GM15510 (cell line): ENCODE data around the gene CDH20.

ENCODE experiments used
- POLR2A ChIP-seq: IDR thresholded peaks from 3 replicates; pipeline ENCODE4 v1.6.1; 2011; ENCODE audit warnings: borderline replicate concordance; ENCODE audit not compliant: insufficient read length; ENCODE audit errors: extremely low read depth

The CDH20 gene

DNA sequence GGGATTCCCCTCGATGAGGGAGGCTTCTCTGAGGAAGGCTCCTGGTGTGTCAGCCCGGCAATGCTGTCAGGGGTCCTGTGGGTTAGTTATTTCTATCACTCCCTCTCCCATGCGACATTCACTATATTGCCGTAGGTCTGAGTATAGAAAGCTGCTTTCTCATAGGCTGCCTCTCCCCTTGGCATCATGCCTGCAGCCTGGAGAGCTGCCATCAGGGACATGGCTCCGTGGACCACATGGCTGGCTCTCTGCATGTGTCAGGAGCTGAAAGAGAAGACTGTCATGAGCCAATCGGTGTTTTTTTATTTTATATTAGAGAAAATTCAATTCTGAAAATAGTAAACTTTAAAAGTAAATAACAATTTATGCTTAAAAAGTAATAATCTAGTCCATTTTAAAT, 198.0 kb downstream of the CDH20 start:
- TF ChIP-seq POLR2A, result no peak

DNA sequence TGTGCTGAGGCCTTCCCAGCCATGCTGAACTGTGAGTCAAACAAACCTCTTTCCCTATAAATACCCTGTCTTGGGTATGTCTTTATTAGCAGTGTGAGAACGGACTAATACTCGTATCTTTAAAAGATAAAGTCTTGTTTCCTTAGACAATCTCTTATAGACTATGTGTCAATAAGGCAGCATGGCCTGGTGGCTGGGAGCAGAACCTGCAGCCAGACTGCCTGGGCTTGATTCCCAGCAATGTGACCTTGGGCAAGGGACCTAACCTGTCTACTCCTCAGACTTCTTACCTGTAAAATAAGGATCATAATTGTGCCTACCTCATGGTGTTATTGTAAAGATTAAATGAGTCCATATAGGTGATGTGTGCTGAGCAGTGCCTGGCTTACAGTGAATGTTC, 198.7 kb downstream of the CDH20 start:
- no peak for TF ChIP-seq POLR2A

DNA sequence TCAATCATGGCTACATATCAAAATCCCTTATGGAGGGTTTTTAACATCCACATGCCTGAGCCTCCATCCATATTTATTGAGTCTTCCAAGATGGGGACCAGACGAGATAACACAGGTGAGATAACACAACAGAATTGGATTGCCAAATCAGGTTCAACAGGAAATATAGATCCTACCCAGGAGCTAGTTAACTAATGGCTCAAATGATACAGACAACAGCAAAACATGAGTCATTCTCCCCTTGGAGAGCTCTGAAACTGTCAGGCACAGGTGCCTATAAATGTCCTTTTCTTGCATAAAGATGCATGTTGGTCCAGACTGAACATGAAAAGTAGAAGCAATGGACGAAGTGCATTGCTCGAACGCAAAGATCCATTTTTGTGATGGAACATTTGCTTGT, 202.2 kb downstream of the CDH20 start:
- TF ChIP-seq POLR2A, result no peak

DNA sequence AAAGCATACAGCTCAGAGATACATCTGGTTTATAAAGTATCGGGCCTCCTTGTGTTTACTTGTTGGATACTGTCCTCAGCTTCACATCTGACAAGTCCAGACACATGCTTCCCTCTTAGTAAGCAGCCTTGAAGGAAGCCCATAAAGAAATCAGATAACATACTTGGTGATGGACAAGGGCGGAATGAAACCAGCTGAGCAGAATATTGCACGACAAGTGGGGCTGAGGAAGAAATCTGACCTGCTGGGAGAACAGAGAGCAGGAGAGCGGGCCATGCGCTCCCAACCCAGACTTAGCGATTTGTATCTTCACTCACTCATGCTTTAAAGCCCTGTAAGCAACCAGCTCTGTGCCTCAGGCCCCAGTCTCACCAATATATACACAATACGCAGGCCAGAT, 208.4 kb downstream of the CDH20 start:
- no peak for TF ChIP-seq POLR2A

DNA sequence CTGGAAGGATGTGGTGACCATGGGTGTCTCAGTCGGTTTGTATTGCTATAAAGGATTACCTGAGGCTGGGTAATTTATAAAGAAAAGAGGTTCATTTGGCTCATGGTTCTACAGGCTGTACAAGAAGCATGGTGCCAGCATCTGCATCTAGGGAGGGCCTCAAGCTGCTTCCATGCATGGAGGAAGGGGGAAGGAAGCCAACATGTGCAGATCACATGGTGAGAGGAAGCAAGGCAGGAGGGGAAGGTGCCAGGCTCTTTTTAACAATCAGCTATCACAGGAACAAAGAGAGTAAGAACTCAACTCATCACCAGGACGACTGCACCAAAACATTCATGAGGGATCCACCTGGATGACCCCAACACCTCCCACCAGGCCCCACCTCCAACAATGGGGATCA, 209.4 kb downstream of the CDH20 start:
- TF ChIP-seq POLR2A, result no peak

DNA sequence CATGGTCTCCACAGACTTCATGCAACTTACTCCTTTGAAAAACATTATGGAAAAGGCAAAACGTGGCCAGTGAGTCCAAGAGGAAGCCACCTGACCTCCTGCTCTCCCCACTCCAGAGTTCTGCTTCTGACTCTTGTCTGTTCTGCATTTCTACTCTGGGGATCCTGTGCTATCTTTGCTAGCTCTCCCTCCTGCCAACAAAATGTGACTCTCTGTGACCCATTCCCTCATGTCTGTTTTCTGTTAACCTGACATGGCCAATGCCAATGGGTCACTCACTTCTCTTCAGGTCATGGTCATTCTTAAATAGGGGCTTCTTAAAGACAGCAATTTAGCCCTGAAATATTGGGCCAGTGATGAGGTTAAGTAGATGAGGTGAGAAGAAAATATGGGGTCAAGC, 210.3 kb downstream of the CDH20 start:
- no peak for TF ChIP-seq POLR2A

DNA sequence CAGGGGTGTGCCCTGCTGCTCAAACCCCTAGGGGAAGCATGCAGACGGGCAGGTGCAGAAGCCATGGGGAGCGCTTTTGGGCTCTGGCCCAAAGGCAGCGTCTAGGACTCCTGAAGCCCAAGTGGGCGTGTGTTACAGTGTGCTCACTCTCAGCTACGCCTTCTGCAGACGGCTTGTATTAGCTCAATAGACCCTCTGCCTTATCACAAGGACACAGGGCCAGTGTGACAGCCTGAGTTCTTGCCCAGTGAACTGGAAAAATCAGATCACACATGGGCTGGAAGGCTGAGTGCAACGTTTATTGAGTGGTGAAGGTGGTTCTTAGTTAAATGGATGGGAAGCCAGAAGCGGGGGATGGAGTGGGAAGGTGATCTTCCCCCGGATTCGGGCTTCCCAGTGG, 210.9 kb downstream of the CDH20 start:
- no peak for TF ChIP-seq POLR2A

DNA sequence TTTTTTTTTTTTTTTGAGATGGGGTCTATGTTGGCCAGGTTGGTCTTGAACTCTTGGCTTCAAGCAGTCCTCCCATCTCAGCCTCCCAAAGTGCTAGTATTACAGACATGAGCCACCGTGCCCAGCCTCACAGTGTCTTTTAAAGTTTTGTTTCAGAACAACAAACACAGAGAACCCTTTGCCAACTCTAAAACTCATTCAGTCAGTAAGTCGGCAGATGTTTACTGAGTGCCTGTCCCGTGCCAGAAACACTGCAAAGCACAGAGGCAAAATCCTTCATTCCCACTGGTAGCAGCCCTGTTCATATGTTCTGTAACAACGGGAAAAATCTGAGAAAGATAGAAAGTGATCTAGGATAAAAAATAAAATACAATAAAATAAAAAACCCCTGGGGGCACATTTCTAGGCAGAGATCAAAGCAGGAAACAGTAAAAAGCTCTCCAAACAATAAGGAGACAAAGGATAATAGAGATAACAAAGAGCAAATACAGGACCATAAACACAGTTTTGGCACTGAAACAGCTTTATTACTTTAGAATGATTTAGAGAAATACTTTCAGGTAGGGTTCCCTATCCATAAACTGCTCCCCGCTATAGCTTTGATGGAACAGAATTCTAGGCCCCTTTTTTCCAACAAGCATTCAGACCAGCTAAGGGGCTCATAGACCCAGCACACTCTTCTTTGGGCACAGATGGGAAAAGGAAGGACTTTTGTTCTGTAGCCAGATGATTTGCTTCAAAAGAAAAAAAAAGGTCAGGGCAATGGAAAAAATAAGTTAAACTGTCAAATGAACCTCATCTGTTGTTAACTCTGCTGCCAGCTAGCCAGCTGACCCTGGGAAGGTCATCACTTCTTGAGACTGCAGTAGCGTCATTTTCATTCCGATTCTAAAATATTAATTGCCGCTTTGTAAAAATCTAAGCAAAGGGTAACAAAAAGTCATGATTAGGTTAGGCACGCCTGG, 212.3 kb downstream of the CDH20 start:
- no peak for TF ChIP-seq POLR2A

DNA sequence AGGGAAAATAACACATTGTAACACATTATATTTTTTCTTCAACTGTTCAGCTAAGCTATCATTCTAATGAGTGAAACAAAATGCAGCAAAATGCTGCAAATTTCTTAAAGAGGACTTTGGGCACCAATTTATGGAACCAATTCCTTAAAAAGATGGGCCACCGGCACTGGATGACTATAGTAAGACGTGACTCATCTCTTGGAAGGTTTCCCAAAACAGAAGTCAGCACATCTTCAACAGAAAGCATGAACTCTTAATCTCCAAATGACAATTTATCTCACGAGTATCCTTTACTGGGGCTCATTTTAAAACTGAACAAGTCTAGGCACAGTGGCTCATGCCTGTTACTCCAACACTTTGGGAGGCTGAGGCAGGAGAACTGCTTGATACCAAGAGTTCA, 213.4 kb downstream of the CDH20 start:
- no peak for TF ChIP-seq POLR2A

DNA sequence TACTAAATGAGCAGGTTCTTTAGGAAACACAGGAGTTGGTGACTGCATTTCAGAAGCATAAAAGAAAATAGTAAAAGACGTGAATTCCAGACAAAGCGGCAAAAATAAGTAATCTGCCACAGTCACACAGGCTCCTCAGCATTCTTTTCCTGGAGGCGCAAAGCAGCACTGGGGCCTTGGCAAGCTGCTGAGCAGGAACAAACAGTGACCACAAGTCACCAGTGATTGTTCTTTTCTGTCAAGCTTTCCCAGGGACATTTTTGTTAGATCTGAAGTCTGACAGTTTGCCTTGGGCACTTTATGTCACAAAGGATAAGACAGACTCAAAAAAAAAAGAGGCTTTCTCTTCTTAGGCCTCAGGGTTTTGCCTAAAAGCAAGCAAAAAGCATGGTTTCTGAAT, 216.2 kb downstream of the CDH20 start:
- TF ChIP-seq POLR2A, result no peak

DNA sequence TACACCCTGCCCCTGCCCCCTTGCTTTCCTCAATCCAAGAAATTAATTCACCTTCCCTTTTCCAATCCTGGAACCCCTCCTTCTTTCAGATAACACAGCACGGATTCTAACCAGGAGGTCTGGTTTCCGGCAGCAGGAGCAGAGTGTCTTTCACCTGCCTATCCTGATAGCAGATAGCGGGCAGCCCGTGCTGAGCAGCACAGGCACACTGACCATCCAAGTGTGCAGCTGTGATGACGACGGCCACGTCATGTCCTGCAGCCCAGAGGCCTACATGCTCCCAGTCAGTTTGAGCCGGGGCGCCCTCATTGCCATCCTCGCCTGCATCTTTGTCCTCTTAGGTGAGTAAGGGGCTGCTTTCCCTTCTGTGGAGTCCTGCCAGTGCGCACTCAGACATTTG, 216.7 kb downstream of the CDH20 start:
- TF ChIP-seq POLR2A, result no peak

DNA sequence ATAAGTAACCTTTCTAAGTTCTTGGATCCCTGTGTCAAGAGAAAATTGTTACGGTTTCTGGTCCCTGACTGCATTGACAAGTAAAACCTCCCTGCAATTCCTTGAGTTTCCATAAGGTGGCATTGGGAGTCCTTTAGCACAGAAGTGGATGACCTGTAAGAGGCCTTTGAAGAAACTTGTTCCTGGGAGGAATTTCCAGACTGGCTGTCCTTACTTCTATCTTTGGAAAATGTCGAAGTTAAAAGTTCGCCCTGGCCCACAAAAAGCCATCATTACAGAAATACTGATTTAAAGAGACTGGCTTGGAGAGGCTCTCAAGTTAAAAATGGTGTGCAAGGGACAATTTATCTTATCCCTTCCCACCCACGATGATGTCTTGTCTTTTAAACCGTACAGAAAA, 218.4 kb downstream of the CDH20 start:
- no peak for TF ChIP-seq POLR2A

DNA sequence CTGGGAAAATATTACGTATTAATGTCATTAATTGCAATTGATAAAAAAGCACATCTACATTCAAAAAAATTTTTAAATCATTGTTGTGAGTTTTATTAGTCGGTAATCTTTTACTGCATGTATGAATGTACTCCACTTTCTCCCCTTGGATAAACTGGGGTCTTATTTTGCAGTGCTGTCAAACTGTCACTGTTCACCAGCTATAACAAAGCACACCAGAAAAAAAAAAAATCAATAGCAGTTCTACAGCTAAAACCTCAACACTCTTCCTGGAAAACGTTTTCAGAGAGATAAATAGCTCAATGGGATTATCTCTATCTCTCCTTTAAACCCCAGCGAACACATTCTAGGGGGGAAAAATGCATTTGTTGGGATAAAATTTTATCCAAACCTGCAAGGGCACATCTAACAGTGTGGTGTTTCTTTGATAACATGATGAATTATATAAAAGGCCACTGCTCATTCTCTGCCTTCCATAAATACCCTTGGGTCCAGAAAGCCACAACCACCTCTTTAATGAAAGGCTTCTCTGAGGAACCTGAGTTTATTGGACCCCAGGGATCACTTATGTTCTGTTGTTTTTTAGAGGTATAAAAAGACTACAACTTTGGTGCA, 219.9 kb downstream of the CDH20 start:
- TF ChIP-seq POLR2A, result no peak

DNA sequence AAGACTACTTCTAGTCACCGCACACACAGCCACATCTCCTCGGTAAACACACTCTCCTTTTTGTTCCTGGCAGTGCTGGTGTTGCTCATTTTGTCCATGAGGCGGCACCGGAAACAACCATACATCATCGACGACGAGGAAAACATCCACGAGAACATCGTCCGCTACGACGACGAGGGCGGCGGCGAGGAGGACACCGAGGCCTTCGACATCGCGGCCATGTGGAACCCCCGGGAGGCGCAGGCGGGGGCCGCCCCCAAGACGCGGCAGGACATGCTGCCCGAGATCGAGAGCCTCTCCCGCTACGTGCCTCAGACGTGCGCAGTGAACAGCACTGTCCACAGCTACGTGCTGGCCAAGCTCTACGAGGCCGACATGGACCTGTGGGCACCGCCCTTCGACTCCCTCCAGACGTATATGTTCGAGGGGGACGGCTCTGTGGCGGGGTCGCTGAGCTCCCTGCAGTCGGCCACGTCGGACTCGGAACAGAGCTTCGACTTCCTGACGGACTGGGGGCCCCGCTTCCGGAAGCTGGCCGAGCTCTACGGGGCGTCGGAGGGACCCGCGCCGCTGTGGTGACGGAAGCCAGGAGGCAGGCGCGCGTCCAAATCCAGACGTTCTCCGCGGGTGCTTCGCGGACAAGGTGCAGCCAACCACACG, 221.0 kb downstream of the CDH20 start:
- TF ChIP-seq POLR2A, result no peak

DNA sequence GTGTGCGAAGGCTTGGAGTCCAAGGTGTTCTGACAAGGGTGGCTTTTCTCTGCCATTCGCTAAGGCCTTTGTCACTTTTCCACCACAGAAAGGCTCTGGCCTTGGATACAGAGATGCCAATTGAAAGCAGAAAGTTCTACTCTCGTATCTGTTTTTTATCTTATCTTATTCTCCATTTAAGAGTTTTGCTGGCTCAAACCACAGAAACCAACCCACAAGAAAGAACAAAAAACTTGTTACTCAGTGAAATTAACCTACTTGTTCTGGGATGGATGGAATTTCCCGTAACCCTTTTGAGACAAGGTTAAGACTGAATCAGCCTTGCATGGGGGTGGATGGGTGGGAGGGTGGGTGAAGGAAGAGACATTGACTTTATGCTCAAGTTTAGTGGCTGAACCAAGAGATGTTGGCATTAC, 221.7 kb downstream of the CDH20 start:
- no peak for TF ChIP-seq POLR2A
